GM13976 (cell line): ENCODE measurements around the gene HSPA1L.
"Not testable (repeated sequence)": the region's sequence is repeated elsewhere in the genome, so short reads cannot be mapped to it uniquely, and the experiment has no call there.

ENCODE experiments used
- DNase-seq: peaks from one replicate; pipeline ENCODE4 v3.0.0; 2012; ENCODE audit warnings: low spot score
- CTCF ChIP-seq: IDR thresholded peaks from 2 replicates; pipeline ENCODE4 v1.5.1; 2012; ENCODE audit warnings: borderline replicate concordance, mild to moderate bottlenecking; ENCODE audit not compliant: insufficient read depth; ENCODE audit errors: extremely low read depth, missing control alignments, control extremely low read depth
- in situ Hi-C: fragments of 300-500 bp; cut with MboI; formaldehyde crosslinking; loops from one replicate; pipeline ENCODE4 v1.12.0; 2022; ENCODE audit warnings: low sequenced_read_pairs, mixed read lengths, inconsistent platforms; ENCODE audit not compliant: unreplicated experiment

The HSPA1L gene

GRCh38 chr6:31860349-31860748, 45.3 kb upstream of the HSPA1L start:
- DNase-seq = no peak
- in situ Hi-C loops = no loop called here
- TF ChIP-seq CTCF = no peak

- no peak for TF ChIP-seq CTCF
- in situ Hi-C loops = no loop called here
Observed at GRCh38 chr6:31859923-31860322, 44.8 kb upstream of the HSPA1L start.

GRCh38 chr6:31858707-31859106, 43.6 kb upstream of the HSPA1L start:
- in situ Hi-C loops = no loop called here
- no peak for DNase-seq

More at GRCh38 chr6:31859923-31860322, 44.8 kb upstream of the HSPA1L start:
- no peak for DNase-seq

GRCh38 chr6:31857774-31858173, 42.7 kb upstream of the HSPA1L start:
- in situ Hi-C loops, DNase-seq: not testable (repeated sequence)

More at GRCh38 chr6:31858707-31859106, 43.6 kb upstream of the HSPA1L start:
- no peak for TF ChIP-seq CTCF

- in situ Hi-C loops, DNase-seq: not testable (repeated sequence)
Observed at GRCh38 chr6:31851980-31852718, 37.1 kb upstream of the HSPA1L start.

GRCh38 chr6:31851485-31851832, 36.4 kb upstream of the HSPA1L start:
- TF ChIP-seq CTCF = no peak
- no peak for DNase-seq
- in situ Hi-C loops = no loop called here

- in situ Hi-C loops = no loop called here
- DNase-seq = no peak
Observed at GRCh38 chr6:31850765-31851484, 35.8 kb upstream of the HSPA1L start.

More at GRCh38 chr6:31850765-31851484, 35.8 kb upstream of the HSPA1L start:
- no peak for TF ChIP-seq CTCF
